ENCODE data around the gene AGBL1.

AGBL1 gene

GRCh38 chr15:86773736-86774135 lies 694.1 kb downstream of the AGBL1 start:
- DNase-seq (ENCODE audit: extremely low read depth, insufficient read length) = no peak
- Histone ChIP-seq H3K36me3 (ENCODE audit: control insufficient read depth, insufficient read depth, low read length) (no peaks in the 10 kb centered on the region), H3K4me3 (replicated peaks; ENCODE audit: low read depth, low read length) (no peak overlapping the region), H3K27me3 (replicated peaks; ENCODE audit: control insufficient read depth, insufficient read depth, low read length) (no peaks in the 10 kb centered on the region)
- TF ChIP-seq CTCF (IDR thresholded peaks at IDR 0.05; ENCODE audit: insufficient read depth, low read length, poor library complexity, severe bottlenecking) = no peak

GRCh38 chr15:86776145-86776544 lies 696.5 kb downstream of the AGBL1 start:
- H3K36me3 ChIP-seq (ENCODE audit: control insufficient read depth, insufficient read depth, low read length) = no peaks in the 10 kb centered on the region
- DNase-seq (ENCODE audit: extremely low read depth, insufficient read length) = no peak
- no peak for TF ChIP-seq CTCF (IDR thresholded peaks at IDR 0.05; ENCODE audit: insufficient read depth, low read length, poor library complexity, severe bottlenecking)

DNA sequence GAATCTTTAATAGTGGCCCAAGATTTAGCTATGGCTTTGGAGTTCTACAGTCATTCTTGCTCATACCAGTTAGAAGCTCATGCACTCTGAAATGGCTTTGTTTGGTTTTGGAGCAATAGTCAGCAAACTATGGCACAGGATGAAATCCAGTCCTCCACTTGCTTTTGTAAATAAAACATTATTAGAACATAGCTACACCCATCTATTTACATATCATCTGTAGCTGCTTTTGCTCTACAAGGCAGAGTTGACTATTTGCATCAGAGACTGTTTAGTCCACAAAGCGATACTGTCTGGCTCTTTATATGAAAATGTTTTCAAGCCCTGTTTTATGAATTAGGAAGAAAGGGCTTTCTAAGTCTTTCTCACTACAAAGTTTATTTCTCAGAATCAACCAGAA lies 716.9 kb downstream of the AGBL1 start:
- no peak for DNase-seq (ENCODE audit: extremely low read depth, insufficient read length)
- H3K4me3 ChIP-seq (replicated peaks; ENCODE audit: low read depth, low read length) = no peak overlapping the region
- no peak for TF ChIP-seq CTCF (IDR thresholded peaks at IDR 0.05; ENCODE audit: insufficient read depth, low read length, poor library complexity, severe bottlenecking)
- no peaks in the 10 kb centered on the region for H3K27me3 ChIP-seq (replicated peaks; ENCODE audit: control insufficient read depth, insufficient read depth, low read length)
- H3K36me3 ChIP-seq (ENCODE audit: control insufficient read depth, insufficient read depth, low read length) = no peaks in the 10 kb centered on the region

More at GRCh38 chr15:86776145-86776544, 696.5 kb downstream of the AGBL1 start:
- Histone ChIP-seq H3K27me3 (replicated peaks; ENCODE audit: control insufficient read depth, insufficient read depth, low read length) (no peaks in the 10 kb centered on the region), H3K4me3 (replicated peaks; ENCODE audit: low read depth, low read length) (no peak overlapping the region)

DNA sequence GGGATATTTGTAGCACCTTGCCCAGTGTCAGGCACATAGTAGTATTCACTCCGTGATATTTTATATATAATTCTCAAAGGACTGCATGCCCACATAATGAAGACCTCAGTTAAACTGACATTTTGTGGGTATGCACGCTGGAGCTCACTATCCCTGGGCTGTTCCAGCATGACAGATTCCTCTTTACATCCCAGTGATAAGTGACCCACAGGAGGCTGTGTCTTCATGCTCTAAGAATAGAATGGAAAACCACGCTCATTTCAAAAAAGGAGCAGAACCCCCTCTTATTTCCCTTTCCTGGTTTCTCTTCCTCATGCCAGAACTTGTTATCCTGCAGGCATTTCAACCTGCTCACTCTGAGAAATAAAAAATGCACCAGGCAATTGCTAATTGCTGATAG lies 717.5 kb downstream of the AGBL1 start:
- Histone ChIP-seq H3K36me3 (ENCODE audit: control insufficient read depth, insufficient read depth, low read length) (no peaks in the 10 kb centered on the region), H3K27me3 (replicated peaks; ENCODE audit: control insufficient read depth, insufficient read depth, low read length) (no peaks in the 10 kb centered on the region), H3K4me3 (replicated peaks; ENCODE audit: low read depth, low read length) (no peak overlapping the region)
- DNase-seq (ENCODE audit: extremely low read depth, insufficient read length) = no peak
- TF ChIP-seq CTCF (IDR thresholded peaks at IDR 0.05; ENCODE audit: insufficient read depth, low read length, poor library complexity, severe bottlenecking) = no peak

DNA sequence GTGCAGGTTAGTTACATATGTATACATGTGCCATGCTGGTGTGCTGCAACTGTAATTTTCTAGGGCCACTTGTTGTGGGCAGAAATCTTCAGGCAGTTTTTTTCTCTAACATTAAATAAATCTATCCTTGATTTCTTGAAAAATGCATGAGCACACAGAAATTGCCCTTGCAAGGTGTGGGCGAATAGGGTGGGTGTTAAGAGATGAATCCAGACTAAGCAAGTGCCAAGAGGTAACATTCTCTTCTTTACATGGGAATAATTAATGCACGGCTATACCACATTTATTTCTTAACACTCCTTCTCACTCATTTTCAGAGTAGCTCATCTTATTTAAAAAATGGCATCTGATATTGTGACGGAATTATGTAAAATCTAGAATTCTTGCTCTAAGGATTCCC lies 719.6 kb downstream of the AGBL1 start:
- Histone ChIP-seq H3K36me3 (ENCODE audit: control insufficient read depth, insufficient read depth, low read length) (no peaks in the 10 kb centered on the region), H3K27me3 (replicated peaks; ENCODE audit: control insufficient read depth, insufficient read depth, low read length) (no peaks in the 10 kb centered on the region), H3K4me3 (replicated peaks; ENCODE audit: low read depth, low read length) (no peak overlapping the region)
- DNase-seq (ENCODE audit: extremely low read depth, insufficient read length) = no peak
- TF ChIP-seq CTCF (IDR thresholded peaks at IDR 0.05; ENCODE audit: insufficient read depth, low read length, poor library complexity, severe bottlenecking) = no peak

GRCh38 chr15:86802244-86802643 lies 722.6 kb downstream of the AGBL1 start:
- no peak for DNase-seq (ENCODE audit: extremely low read depth, insufficient read length)

More at GRCh38 chr15:86802244-86802643, 722.6 kb downstream of the AGBL1 start:
- Histone ChIP-seq H3K4me3 (replicated peaks; ENCODE audit: low read depth, low read length) (no peak overlapping the region), H3K36me3 (ENCODE audit: control insufficient read depth, insufficient read depth, low read length) (no peaks in the 10 kb centered on the region), H3K27me3 (replicated peaks; ENCODE audit: control insufficient read depth, insufficient read depth, low read length) (no peaks in the 10 kb centered on the region)
- no peak for TF ChIP-seq CTCF (IDR thresholded peaks at IDR 0.05; ENCODE audit: insufficient read depth, low read length, poor library complexity, severe bottlenecking)
